CD4-positive, alpha-beta T cell treated with Interleukin-17A for 4 hours (primary cell): ENCODE data around the gene FAM219A.
A peak's percentile ranks its signal among the peaks of the same experiment; 100 is the strongest.
"Not testable (repeated sequence)": the region's sequence is repeated elsewhere in the genome, so short reads cannot be mapped to it uniquely, and the experiment has no call there.

ENCODE experiments used
- DNase-seq: peaks from one replicate; pipeline ENCODE4 v3.0.0-alpha.2; 2020; ENCODE audit warnings: mixed read lengths

The FAM219A gene

GRCh38 chr9:34442770-34443169, 15.6 kb downstream of the FAM219A start:
- DNase-seq: no peak

GRCh38 chr9:34440017-34440416, 18.4 kb downstream of the FAM219A start:
- no peak for DNase-seq

GRCh38 chr9:34438465-34438864, 19.9 kb downstream of the FAM219A start:
- DNase-seq: not testable (repeated sequence)

GRCh38 chr9:34437926-34438307, 20.5 kb downstream of the FAM219A start:
- DNase-seq: not testable (repeated sequence)

GRCh38 chr9:34437006-34437925, 21.1 kb downstream of the FAM219A start:
- DNase-seq: peak; percentile 69

DNA sequence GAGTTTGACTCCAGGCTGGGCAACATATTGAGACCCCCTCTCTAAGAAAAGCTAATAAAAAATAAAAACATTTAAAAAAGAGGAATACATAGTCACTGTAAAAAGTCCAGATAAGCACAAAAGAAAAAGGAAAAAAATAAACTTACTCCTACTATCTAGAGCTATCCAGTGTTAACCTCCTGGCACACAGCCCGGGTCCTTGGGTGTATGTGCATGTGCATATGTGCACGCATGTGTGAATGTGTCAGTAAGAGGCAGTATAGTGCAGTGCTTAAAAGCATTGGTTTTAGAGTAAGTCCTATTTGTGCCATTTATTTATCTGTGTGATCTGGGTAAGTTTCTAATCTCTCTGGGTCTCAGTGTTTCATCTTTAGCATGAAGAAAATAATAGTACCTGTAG, 26.7 kb downstream of the FAM219A start:
- DNase-seq: no peak

DNA sequence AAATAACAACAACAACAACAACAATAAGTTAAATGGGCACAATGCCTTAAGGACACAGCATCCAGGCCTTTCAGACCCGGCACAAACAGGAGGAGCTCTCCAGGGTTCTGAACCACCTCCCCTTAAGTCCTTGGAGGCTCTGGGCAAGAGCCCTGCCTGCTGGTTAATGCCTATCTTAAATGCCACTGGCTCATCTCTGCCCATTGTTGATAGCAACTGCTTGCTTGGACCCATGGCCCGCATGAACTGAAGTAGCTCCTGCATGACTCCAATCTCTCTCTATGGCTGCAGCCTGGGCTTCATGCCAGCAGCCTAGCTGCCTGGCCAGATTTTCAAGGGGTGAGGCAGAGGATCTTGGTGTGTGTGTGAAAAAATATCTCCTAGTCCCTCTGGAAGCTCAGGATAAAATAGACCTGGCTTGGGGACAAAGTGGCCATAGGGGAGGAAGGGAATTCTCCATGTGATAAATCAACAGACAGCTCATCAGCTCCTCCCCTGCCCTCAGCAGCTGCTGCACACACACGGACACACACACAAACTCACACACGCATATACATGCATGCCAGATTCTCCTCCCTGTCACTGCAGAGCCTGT, 27.4 kb downstream of the FAM219A start:
- DNase-seq: peak; percentile 8

- DNase-seq: no peak
These were observed 29.9 kb downstream of the FAM219A start for GRCh38 chr9:34428325-34428958.

DNA sequence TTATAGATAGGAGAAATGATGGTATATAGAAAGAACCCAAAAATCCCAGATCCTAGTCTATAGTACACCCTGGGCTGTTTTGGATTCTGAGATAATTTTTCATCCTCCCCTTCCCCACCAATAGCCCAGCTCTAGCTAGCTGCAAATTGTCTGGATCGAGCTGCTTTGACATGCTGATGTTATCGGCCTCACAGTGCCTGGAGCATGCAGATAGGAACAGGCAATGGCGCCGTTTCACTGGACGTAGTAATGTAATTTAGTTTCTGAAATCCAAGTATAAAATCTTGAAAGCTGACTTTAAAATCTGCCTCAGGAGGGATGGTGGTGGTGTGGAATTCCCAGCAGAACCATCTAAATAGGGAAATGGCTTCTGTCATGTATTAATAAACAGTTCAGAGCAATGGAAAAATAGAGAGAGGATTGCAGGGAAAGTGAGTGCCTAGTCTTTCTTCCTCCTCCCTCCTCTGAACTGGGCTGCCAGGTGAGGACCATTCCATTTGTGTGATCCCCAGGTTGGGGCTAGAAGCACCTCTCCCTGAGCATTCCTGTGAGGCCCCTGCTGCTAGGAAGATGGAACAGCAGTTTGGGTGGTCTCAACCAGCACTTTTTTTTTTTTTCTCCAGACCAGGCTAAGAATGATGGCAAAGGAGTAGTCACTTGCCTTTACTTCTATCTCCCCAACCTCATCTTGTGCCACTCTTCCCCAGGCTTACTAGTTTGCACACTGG, 31.9 kb downstream of the FAM219A start:
- no peak for DNase-seq

DNA sequence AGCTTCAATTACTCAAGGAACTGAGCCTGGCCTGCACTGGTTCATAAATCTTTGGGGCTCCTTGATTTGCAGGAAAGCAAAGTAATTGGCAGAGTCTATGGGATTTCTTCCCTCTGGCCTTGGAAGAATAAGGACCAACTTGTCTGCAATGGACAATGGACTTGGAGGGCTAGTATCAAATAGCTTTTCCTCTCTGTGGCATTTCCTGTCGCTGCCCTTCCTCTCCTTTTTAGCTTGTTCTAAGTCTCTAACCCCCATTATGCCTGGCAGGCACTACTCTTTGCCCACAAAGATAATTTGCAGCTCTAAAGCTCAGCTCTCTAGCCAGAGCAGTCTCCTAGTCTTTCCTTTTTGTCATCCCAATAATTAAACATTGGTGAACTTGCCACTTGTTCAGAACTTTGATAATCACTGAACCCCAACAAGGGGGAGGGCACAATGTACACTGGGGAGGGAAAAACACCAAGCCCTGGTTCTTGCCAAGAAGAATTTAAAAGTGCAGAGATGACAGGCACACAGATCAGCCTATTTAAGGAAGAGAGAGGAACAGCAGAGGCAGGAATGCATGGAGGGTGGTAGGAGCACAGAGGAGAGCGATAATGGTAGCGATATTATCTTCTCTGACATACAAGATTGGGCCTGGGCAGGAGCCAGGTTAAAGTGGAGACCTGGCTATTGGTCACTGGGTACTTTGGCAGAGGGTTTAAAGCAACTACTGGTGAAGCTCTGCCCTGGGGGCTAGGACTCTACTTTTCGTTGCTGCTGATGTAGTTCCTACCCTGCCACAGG, 38.5 kb downstream of the FAM219A start:
- no peak for DNase-seq

DNA sequence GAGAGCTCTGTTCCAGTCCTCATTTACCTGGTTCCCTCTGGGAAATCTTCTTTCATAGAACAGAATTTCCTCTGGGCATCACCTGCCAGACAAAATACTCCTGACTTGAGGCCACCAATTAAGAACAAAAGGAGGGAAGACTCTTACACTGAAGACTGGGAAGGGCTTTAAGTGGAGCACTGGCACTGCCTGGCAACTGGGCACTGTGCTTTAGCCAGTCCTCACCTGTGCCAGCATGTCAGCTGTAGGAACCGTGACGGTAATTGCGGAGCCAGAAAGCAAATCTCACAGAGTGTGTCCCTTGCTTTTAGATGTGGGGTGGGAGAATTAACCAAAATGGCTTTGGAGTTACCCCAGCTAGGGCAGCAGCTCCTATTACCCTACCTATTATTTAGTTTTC, 40.6 kb downstream of the FAM219A start:
- no peak for DNase-seq

- peak; percentile 25 for DNase-seq
These were observed 45.0 kb downstream of the FAM219A start for GRCh38 chr9:34413231-34413852.

DNA sequence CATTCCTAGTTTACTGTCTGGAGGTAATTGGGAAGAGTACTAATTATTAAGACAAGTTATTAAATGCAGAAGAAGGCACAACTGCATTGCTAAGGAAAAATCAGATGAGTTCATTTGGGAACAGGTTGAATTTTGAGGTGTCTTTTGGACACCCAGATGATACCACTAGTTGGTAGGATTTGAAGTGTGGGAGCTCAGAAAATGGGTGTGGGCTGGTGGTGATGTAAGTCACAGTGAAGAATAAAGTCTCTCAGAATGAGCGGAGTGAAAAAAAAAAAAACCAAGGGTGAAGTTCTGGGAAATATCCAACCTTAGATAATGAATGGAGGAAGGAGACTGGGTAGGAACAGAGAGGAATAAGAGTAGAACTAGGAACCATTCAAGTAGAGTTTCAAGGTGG, 46.0 kb downstream of the FAM219A start:
- no peak for DNase-seq

GRCh38 chr9:34409154-34409553, 49.2 kb downstream of the FAM219A start:
- no peak for DNase-seq

GRCh38 chr9:34408173-34408572, 50.2 kb downstream of the FAM219A start:
- no peak for DNase-seq

- DNase-seq: no peak
These were observed 52.2 kb downstream of the FAM219A start for GRCh38 chr9:34406219-34406618.

GRCh38 chr9:34405719-34406118, 52.7 kb downstream of the FAM219A start:
- DNase-seq: no peak

GRCh38 chr9:34403554-34404380, 54.6 kb downstream of the FAM219A start:
- DNase-seq: peak; percentile 70

DNA sequence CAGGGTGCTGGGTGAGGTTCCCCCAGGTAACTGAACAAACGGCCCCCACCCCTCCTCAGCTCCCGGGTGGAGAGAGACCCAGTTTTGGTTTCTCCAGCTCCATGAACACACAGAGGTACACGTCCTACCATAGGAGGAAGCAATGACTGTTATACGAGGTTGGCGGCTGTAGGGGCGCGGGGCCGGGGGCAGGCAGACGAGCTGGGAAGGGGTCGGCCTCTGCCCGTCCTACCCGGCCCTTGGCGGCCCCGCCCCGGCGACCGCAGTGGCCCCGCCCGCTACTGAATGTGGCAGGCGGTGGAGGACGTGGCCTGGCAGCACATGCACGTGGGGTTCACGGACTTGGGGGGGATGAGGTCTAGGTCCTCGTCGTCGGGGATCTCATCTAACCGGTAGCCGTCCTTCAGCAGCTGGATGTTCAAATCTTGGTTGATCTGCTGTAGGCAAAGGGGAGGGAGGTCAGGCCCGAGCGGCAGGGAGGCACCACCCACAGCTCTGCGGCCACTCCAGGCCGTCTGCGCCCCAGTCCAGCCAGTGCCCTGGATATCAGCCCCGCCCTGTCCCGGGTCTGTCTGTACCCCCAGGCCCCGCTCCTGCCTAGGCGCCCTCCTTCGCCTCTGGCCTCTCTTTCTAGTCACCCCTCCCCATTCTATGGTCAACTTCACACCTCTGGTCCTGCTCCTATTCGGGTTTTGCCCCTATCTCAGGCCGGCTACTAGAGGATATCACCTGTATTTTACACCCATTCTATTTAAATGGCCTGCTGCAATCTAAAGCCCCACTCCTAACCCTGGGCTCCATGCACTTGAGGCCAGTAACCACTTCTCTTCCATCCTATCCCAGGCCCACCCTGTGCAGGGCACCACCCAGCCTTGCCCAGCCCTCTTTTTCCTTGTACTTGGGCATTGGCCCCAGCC, 57.4 kb downstream of the FAM219A start:
- no peak for DNase-seq

DNA sequence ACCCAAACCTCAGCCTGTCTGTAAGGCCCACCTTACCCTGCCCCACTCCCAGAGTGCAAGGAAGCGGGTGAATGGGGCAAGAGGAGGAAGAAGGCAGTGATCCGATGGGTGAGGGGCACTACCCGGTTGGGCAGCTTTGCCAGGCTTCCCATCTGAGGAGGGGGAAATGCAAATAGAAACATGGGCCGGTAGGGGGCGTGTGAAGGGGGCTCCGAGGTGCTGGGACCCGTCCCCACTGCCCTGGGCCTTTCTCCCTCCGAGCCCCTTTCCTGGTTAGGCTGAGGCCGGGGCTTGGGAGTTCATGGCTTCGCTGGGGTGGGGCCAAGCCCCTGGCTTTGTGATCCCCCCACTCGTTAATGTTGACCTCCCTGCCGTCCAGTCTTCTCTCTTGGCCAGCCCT, 58.1 kb downstream of the FAM219A start:
- DNase-seq: no peak
